Hypothalamus (tissue), 51 donors: ENCODE measurements around the gene USP10.
A peak's percentile ranks its signal among the peaks of the same experiment; 100 is the strongest.

Experiments
- DNase-seq, 51 donors: peaks; one replicate each; lab custom pipeline; 2025; lab: John Stamatoyannopoulos, UW

Gene USP10

GRCh38 chr16:84765616-84766580 is 66.1 kb downstream of the USP10 start:
- no peak for DNase-seq

DNA sequence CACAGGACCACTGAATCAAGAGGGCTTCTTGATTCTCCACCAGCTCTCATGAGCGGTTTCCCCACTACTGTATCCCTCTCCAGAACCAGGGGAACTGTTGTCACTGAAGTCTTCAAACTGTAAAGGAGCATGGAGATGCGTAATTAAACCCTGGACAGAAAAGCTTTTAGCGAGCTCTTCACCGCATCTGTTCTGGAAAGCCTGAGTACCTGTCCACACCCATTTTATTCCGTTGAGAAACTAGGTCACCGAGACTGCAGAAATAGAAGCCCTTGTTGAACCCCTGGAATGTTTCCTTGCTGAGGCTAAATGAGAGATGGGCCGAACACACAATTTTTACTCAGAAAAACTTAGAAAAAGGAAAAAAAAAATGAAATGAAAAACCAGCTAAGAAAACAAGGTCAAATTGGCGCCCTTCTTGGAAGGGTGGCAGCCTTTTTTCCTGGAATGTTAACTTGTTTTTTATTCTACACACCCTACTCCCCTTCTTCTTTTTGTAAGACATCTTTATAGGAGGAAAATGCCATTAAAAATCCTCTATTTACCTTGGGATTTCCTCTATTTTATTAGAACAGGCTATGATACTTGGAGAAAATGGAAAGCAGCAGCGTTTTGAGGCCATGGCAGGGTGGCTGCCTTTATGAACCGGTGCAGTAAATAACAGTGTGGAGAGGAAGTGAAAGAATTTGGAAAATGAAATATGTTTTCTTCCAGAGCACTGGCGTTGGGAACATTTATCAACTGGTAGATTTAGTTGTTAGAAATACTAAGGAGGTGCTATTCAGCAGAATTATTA is 67.4 kb downstream of the USP10 start:
- DNase-seq: no peak

GRCh38 chr16:84768061-84768807 is 68.4 kb downstream of the USP10 start:
- no peak for DNase-seq

- no peak for DNase-seq
Measured at GRCh38 chr16:84768808-84769197, 69.0 kb downstream of the USP10 start.

DNA sequence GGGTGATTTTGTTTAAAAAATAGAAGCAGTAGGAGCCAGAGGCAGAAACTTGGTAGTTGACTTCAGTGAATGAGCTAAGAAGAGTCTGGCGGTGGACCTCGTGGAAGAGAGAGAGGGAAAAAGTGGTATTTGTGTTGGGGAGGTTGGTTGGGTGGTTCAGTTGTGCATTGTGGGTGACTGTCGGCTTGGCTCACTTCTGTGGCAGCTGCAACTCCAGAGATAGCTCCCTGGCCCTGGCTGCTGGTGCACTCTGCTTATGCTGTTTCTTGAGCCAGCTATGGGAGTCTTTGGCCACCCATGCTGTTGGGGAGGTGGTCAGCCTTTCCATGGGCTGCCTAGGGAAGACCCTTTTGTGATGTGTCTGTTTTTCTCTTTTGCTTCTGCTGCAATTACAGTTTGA is 69.6 kb downstream of the USP10 start:
- DNase-seq: no peak

GRCh38 chr16:84773312-84773711 is 73.5 kb downstream of the USP10 start:
- no peak for DNase-seq

- peak in 1 of 51 donors; percentile 35 for DNase-seq
Measured at GRCh38 chr16:84774810-84775209, 75.0 kb downstream of the USP10 start.

- no peak for DNase-seq
Measured at GRCh38 chr16:84775262-84775810, 75.5 kb downstream of the USP10 start.

GRCh38 chr16:84777435-84777834 is 77.6 kb downstream of the USP10 start:
- peak in 2 of 51 donors; percentile 17 to 22 for DNase-seq

GRCh38 chr16:84778720-84779119 is 78.9 kb downstream of the USP10 start:
- DNase-seq: no peak

DNA sequence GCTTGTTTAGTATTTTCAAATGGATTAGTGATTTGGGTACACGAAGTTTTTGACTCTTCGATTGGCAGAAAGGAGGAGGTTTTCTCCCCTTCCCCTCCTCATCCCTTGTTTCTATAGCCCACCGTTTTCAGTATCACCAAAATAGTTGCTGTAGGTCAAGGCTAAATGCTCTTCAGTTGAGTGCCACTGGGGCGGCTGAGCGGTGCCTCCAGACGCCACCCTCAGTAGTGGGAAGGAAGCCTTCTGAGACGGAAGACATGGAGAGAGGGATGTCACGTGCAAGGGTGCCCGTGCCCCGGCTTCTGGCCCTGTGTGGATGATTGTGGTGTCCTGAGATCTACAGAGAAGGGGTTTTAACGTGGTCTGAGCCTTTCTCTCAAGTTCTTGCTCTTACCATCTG is 80.3 kb downstream of the USP10 start:
- DNase-seq: no peak

DNA sequence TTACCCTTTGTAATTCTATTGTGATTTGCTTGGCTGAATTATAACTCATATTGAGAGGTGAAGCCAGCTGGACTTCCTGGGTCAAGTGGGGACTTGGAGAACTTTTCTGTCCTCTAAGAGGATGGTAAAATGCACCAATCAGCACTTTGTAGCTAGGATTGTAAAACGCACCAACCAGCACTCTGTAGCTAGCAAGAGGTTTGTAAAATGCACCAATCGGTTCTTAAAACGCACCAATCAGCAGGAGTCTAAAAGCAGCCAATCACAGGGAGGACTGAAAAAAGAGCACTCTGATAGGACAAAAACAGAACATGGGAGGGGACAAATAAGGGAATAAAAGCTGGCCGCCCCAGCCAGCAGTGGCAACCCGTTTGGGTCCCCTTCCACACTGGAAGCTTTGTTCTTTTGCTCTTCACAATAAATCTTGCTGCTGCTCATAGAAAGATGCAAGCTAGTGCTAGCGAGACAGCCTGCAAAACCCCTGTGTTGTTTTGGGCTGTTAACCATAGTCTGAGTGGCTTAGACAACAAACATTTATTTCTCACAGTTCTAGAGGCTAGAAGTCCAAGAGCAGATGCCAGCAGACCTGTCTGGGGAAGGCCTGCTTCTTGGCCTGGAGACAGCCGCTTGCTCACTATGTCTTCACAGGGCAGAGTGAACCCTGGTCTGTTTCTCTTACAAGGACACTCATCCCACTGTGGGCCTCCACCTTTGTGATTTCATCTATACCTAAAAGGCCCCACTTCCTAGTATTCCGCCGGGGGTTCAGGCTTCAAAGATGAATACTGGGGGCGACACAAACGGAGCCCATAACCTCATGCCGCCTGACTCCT is 81.0 kb downstream of the USP10 start:
- peak in 1 of 51 donors; percentile 17 for DNase-seq

DNA sequence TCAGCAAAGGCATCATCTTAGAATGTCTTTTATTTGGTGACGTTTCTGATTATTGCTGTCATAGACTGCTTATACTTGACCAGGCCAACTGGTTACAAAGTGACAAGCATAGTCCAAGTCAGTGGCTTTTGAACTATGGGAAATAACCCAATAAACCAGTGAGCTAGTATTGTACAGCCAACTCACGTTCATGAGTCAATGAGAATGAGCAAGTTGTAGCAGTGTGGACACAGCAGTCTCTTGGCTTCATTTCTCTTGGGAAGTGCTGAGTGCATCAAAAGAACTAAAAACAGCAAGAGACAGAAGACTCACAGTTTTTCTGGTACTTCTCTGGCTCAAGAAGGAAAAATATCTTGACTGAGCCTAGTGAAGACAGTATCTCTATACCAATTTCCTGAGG is 83.0 kb downstream of the USP10 start:
- DNase-seq: no peak

DNA sequence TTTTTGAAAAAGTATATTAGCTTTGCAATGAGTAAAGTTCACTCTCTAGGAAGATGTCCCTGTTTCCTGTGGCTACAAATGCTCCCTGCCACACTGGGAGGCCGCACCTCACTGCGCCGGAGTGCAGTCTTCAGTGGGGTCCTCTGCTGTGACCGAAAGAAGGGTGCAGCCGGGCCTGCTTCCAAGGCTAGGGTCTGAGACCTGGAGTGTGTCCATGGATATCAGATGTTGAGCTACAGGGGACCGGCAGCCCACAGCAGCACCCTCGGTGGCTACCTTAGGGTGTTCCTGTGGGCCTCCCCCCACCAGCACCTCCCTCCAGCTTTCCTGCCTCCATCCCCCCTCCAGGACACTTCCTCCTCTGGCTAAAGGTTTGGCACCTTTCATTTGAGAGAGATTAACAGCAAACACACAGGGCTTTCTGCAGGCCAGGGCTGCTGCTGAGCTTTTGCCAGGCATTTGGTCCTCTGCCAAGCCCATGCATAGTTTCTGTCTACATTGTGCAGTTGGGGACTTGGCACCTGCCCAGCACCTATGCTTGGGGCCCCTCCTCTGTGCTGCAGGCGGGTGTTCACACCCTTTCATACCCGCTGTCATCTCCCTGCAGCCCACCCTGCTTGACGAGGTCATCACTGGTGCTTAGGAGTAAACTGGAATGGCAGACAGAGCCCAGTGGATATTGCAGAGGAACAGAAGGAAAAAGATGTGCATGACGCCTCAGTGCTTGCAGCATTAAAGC is 86.2 kb downstream of the USP10 start:
- peak in 1 of 51 donors; percentile 16 for DNase-seq

DNA sequence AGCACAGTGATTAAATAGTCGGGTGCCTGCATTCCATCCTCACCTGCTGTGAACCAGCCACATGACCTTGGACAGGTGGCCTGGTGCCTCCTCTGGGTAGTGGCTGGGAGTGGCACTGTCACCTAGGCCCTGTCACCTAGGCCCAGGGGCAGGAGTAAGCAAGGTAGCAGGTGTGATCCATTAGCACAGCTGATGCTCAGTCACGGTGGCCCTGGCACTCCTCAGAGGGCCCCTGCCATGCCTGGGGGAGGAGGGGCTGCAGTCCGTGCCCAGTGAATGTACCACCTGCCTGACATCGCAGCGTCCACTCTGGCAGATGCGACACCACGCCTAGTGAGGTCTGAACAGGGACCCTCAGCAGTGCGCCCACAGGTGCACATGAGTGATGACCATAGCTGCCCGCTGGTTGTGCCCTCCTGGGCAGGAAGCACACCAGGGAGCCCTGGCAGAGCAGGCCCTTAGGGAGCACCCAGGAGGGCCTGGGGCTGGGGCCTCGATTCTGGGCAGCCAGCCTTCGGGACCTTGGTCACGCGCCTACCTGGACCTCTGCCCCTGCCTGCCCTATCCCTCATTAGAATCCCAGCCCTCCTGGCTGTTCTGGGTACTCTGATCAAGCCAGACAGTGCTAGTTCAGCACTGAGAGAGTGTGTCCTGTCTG is 86.9 kb downstream of the USP10 start:
- no peak for DNase-seq

DNA sequence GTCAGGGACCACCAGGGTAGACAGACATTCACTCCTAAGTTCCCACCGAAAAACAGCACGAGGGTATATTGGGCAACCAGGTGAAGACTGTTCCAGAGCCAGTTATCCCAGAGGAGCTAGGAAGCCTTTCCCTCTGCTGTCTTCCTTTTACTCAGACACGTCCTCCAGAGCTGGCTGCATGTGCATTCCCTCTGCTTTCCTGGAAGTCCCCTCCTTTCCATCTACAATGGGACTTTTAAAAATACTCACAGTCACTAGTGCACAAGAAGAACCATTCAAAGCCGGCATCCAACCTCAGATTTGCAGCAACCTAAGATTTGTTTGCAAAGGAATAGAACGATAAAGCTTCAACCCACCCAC is 87.4 kb downstream of the USP10 start:
- no peak for DNase-seq

DNA sequence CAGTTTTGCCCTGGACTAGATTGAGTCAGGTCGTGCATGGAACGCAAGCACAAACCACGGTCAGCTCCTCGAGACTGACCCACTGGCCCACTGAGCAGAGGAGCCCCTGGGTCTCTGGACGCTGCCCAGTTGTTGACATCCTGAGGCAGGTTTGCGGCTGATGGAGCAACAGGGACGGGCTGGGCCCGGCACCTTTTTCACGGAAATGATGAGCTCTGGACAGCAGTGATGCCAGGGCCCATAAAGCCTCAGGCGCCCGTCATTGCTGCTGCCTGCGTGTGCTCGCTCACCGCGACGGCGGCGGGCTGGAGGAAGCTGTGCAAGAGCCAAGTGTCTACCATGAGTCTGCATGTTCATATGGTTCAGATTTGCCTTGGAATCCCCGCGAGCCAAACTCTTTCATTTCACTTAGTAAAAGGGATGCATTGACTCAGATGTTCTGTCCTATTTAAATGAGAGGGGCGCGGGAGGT is 89.2 kb downstream of the USP10 start:
- peak in 1 of 51 donors; percentile 22 for DNase-seq

DNA sequence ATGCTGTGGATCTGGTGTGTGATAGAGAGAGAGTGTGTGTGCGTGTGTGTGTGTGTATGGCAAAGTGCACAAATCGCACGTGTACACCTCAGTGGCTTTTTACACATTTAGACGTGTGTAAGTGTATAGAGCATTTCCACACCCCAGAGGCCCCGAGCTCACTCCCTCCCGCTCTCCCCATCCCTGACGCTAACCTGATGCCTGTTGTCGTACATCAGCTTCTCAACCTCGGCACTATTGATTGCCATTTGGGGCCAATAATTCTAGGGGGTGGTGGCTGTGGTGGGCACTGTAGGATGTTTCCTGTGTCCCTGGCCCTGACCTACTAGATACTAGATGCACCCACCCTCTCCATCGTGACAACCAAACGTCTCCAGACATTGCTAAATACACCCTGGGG is 89.6 kb downstream of the USP10 start:
- no peak for DNase-seq
